GM18502 (cell line): Measurements from ENCODE around the gene CDH13.

Experiments
- ATAC-seq: cut with Tn5 transposase; IDR thresholded peaks from one replicate; pipeline ENCODE4 v1.9.1; 2021; ENCODE audit warnings: mild to moderate bottlenecking; ENCODE audit not compliant: unreplicated experiment, poor library complexity

CDH13 gene

GRCh38 chr16:82682767-82683166 lies 56.0 kb downstream of the CDH13 start:
- ATAC-seq, result no peak

GRCh38 chr16:82684256-82684655 lies 57.5 kb downstream of the CDH13 start:
- ATAC-seq, result no peak

- ATAC-seq, result no peak
Measured at GRCh38 chr16:82685526-82685925, 58.8 kb downstream of the CDH13 start.

GRCh38 chr16:82694239-82694874 lies 67.6 kb downstream of the CDH13 start:
- no peak for ATAC-seq

GRCh38 chr16:82695806-82696205 lies 69.0 kb downstream of the CDH13 start:
- ATAC-seq, result no peak

GRCh38 chr16:82699260-82699659 lies 72.5 kb downstream of the CDH13 start:
- no peak for ATAC-seq

- no peak for ATAC-seq
Measured at GRCh38 chr16:82699711-82700495, 73.1 kb downstream of the CDH13 start.

GRCh38 chr16:82700541-82701235 lies 73.9 kb downstream of the CDH13 start:
- ATAC-seq, result no peak

- ATAC-seq, result no peak
Measured at GRCh38 chr16:82701442-82701955, 74.7 kb downstream of the CDH13 start.

GRCh38 chr16:82703161-82703560 lies 76.4 kb downstream of the CDH13 start:
- ATAC-seq, result no peak

- ATAC-seq, result no peak
Measured at GRCh38 chr16:82703871-82704768, 77.4 kb downstream of the CDH13 start.

- no peak for ATAC-seq
Measured at GRCh38 chr16:82709987-82710386, 83.2 kb downstream of the CDH13 start.

GRCh38 chr16:82713778-82714177 lies 87.0 kb downstream of the CDH13 start:
- ATAC-seq, result no peak

GRCh38 chr16:82715160-82715559 lies 88.4 kb downstream of the CDH13 start:
- no peak for ATAC-seq

- no peak for ATAC-seq
Measured at GRCh38 chr16:82715833-82716232, 89.1 kb downstream of the CDH13 start.

GRCh38 chr16:82716361-82716855 lies 89.6 kb downstream of the CDH13 start:
- ATAC-seq, result no peak

GRCh38 chr16:82720414-82720813 lies 93.6 kb downstream of the CDH13 start:
- ATAC-seq, result no peak

GRCh38 chr16:82726306-82726705 lies 99.5 kb downstream of the CDH13 start:
- no peak for ATAC-seq

- peak; percentile 70 for ATAC-seq
Measured at GRCh38 chr16:82728901-82729300, 102.1 kb downstream of the CDH13 start.

- ATAC-seq, result no peak
Measured at GRCh38 chr16:82730901-82731300, 104.1 kb downstream of the CDH13 start.
